Left renal pelvis (tissue), 4 donors: ENCODE data around the gene AP3S1. TPM values are rescaled to one million over a fixed set of nuclear protein-coding genes. Genes with fewer than 3 reads are reported as not detected.
"Not testable (repeated sequence)": the region's sequence is repeated elsewhere in the genome, so short reads cannot be mapped to it uniquely, and the experiment has no call there.

ENCODE experiments used
- DNase-seq, 4 donors: peaks; one replicate each; pipeline ENCODE4 v3.0.0-alpha.2; 2013; ENCODE audit warnings: low read depth in 4 of 4, low spot score in 3 of 4
- polyA plus RNA-seq, 4 donors: library from polyadenylated mRNA; unstranded; fragments of 120-200 nt; gene quantifications; one replicate each; pipeline ENCODE4 v1.2.1, GENCODE V29; 2013; ENCODE audit not compliant: insufficient read length in 4 of 4

AP3S1 gene
- 100 to 1,000 TPM; 111 to 231 (median 142) TPM for polyA plus RNA-seq

GRCh38 chr5:115841382-115842088 is at the start of gene AP3S1, which contains the start of gene ATG12:
Gene AP3S1 (plus strand): TSS chr5:115841935. CDS start chr5:115842038, 103 bp downstream.
Gene ATG12 (minus strand): TSS chr5:115841565. CDS start chr5:115841552, 13 bp downstream.
- peak; percentile 92 to 95 (median 94) for DNase-seq

- no peak for DNase-seq
Observed at GRCh38 chr5:115795700-115796099, 46.0 kb upstream of the AP3S1 start.

- no peak for DNase-seq
Observed at GRCh38 chr5:115796656-115797055, 45.1 kb upstream of the AP3S1 start.

- no peak for DNase-seq
Observed at GRCh38 chr5:115798252-115798651, 43.5 kb upstream of the AP3S1 start.

GRCh38 chr5:115800108-115800507 is 41.6 kb upstream of the AP3S1 start:
- no peak for DNase-seq

- DNase-seq, result no peak
Observed at GRCh38 chr5:115801152-115801551, 40.6 kb upstream of the AP3S1 start.

GRCh38 chr5:115801984-115802383 is 39.8 kb upstream of the AP3S1 start:
- DNase-seq, result no peak

- no peak for DNase-seq
Observed at GRCh38 chr5:115806986-115807653, 34.6 kb upstream of the AP3S1 start.

GRCh38 chr5:115807654-115808052 is 34.1 kb upstream of the AP3S1 start:
- no peak for DNase-seq

- DNase-seq, result not testable (repeated sequence)
Observed at GRCh38 chr5:115808066-115808465, 33.7 kb upstream of the AP3S1 start.

- DNase-seq, result no peak
Observed at GRCh38 chr5:115809946-115810345, 31.8 kb upstream of the AP3S1 start.

- DNase-seq, result no peak
Observed at GRCh38 chr5:115810761-115811160, 31.0 kb upstream of the AP3S1 start.

- no peak for DNase-seq
Observed at GRCh38 chr5:115811406-115811805, 30.3 kb upstream of the AP3S1 start.

GRCh38 chr5:115812372-115812771 is 29.4 kb upstream of the AP3S1 start:
- DNase-seq, result no peak

GRCh38 chr5:115813719-115814118 is 28.0 kb upstream of the AP3S1 start:
- DNase-seq, result no peak

- no peak for DNase-seq
Observed at GRCh38 chr5:115815006-115815692, 26.6 kb upstream of the AP3S1 start.

- DNase-seq, result peak in 1 of 4 donors; percentile 16
Observed at GRCh38 chr5:115815693-115816225, 26.0 kb upstream of the AP3S1 start.

- DNase-seq, result peak in 3 of 4 donors; percentile 64 to 66 (median 65)
Observed at GRCh38 chr5:115816226-115817081, 25.3 kb upstream of the AP3S1 start, which contains the start of gene CDO1. Gene CDO1 (minus strand): TSS chr5:115816659. CDS start chr5:115816397, 262 bp downstream.

- no peak for DNase-seq
Observed at GRCh38 chr5:115817386-115817785, 24.3 kb upstream of the AP3S1 start.

GRCh38 chr5:115818821-115819220 is 22.9 kb upstream of the AP3S1 start:
- no peak for DNase-seq
